Liver (tissue), 9 donors: Measurements from ENCODE around the gene KLHL30. TPM values are rescaled to one million over a fixed set of nuclear protein-coding genes. Genes with fewer than 3 reads are reported as not detected.

Source experiments
- DNase-seq: peaks from one replicate; pipeline ENCODE4 v3.0.0-alpha.2; 2017; ENCODE audit warnings: low spot score
- H3K27ac ChIP-seq, 2 donors: one replicate each; pipeline ENCODE4 v1.7.0; 2013; ENCODE audit warnings: inconsistent platforms in 2 of 2, low read length in 2 of 2, control low read depth in 1 of 2, low read depth in 1 of 2, mild to moderate bottlenecking in 1 of 2
- H3K27me3 ChIP-seq, 4 donors: one replicate each; pipeline versions ENCODE4 v1.6.1 to v1.7.0; 2013; ENCODE audit warnings: low read length in 3 of 4, inconsistent platforms in 1 of 4, mild to moderate bottlenecking in 1 of 4, moderate library complexity in 1 of 4; ENCODE audit not compliant: control insufficient read depth in 4 of 4, insufficient read depth in 4 of 4
- H3K36me3 ChIP-seq, 4 donors: one replicate each; pipeline versions ENCODE4 v1.6.1 to v1.7.0; 2013; ENCODE audit warnings: low read length in 3 of 4, mild to moderate bottlenecking in 3 of 4, low read depth in 1 of 4, moderate library complexity in 1 of 4; ENCODE audit not compliant: control insufficient read depth in 4 of 4, insufficient read depth in 3 of 4
- H3K4me1 ChIP-seq, 4 donors: one replicate each; pipeline versions ENCODE4 v1.6.1 to v1.7.0; 2013; ENCODE audit warnings: low read length in 3 of 4, mild to moderate bottlenecking in 3 of 4, moderate library complexity in 1 of 4; ENCODE audit not compliant: control insufficient read depth in 4 of 4, insufficient read depth in 4 of 4
- H3K4me3 ChIP-seq, 3 donors: one replicate each; pipeline versions ENCODE4 v1.6.1 to v1.7.0; 2013; ENCODE audit warnings: low read length in 3 of 3, control low read depth in 1 of 3, low read depth in 1 of 3, mild to moderate bottlenecking in 1 of 3
- H3K9ac ChIP-seq, 2 donors: one replicate each; pipeline ENCODE4 v1.7.0; 2013; ENCODE audit warnings: low read length in 2 of 2, mild to moderate bottlenecking in 2 of 2, moderate library complexity in 2 of 2, control low read depth in 1 of 2, low read depth in 1 of 2
- H3K9me3 ChIP-seq, 4 donors: one replicate each; pipeline versions ENCODE4 v1.6.1 to v1.7.0; 2013; ENCODE audit warnings: low read length in 3 of 4; ENCODE audit not compliant: control insufficient read depth in 4 of 4
- ATF3 ChIP-seq: IDR thresholded peaks from 2 replicates; pipeline ENCODE4 v1.6.1; 2016; ENCODE audit warnings: antibody characterized with exemption
- CTCF ChIP-seq: fragments of 150-350 bp; IDR thresholded peaks from 2 replicates; pipeline ENCODE4 v1.5.1; 2017; ENCODE audit warnings: improper control_type of control experiment, low read depth, low read length; ENCODE audit not compliant: missing input control
- FOXA1 ChIP-seq: IDR thresholded peaks from 2 replicates; pipeline ENCODE4 v1.6.1; 2016; ENCODE audit warnings: antibody characterized with exemption
- JUND ChIP-seq, 2 donors: IDR thresholded peaks; 2 replicates each; pipeline ENCODE4 v1.6.1; 2016; ENCODE audit warnings: antibody characterized with exemption in 2 of 2
- MAX ChIP-seq: IDR thresholded peaks from 2 replicates; pipeline ENCODE4 v1.6.1; 2016; ENCODE audit warnings: antibody characterized with exemption
- RAD21 ChIP-seq, 2 donors: IDR thresholded peaks; 2 replicates each; pipeline ENCODE4 v1.6.1; 2016; ENCODE audit warnings: antibody characterized with exemption in 2 of 2, mild to moderate bottlenecking in 2 of 2
- REST ChIP-seq: IDR thresholded peaks from 2 replicates; pipeline ENCODE4 v1.6.1; 2016; ENCODE audit warnings: antibody characterized with exemption, mild to moderate bottlenecking
- RXRA ChIP-seq, 2 donors: IDR thresholded peaks; 2 replicates each; pipeline ENCODE4 v1.6.1; 2017 to 2018; ENCODE audit warnings: antibody characterized with exemption in 2 of 2, mild to moderate bottlenecking in 1 of 2
- SP1 ChIP-seq: IDR thresholded peaks from 2 replicates; pipeline ENCODE4 v1.6.1; 2018; ENCODE audit warnings: antibody characterized with exemption, mild to moderate bottlenecking
- TAF1 ChIP-seq: conservative IDR thresholded peaks from 2 replicates; pipeline ENCODE4 v1.6.1; 2016; ENCODE audit warnings: antibody characterized with exemption, mild to moderate bottlenecking
- YY1 ChIP-seq: IDR thresholded peaks from 2 replicates; pipeline ENCODE4 v1.6.1; 2016; ENCODE audit warnings: antibody characterized with exemption, mild to moderate bottlenecking
- ZBTB33 ChIP-seq: IDR thresholded peaks from 2 replicates; pipeline ENCODE4 v1.6.1; 2016; ENCODE audit warnings: antibody characterized with exemption
- WGBS: extraction: QIAGEN DNeasy Blood & Tissue Kit; methylation state at CpG from one replicate; pipeline ENCODE4 v1.1.7; 2013; 5-methylcytosine and 5-hydroxymethylcytosine counted together
- polyA plus RNA-seq, 2 donors: library from polyadenylated mRNA; stranded (reverse) in 1 of 2; unstranded in 1 of 2; fragments of 200-250 nt in 1 of 2; fragments of >200 nt in 1 of 2; fragmentation: Nextera tagmentation in 1 of 2; extraction: Ambion mirVana in 1 of 2; gene quantifications; one replicate each; pipeline versions ENCODE4 v1.2.1 to v1.2.3, GENCODE V29; 2013 to 2015
- total RNA-seq, 2 donors: library from RNA; depleted of rRNA; stranded (reverse); fragments of >200 nt; gene quantifications; one replicate each; pipeline ENCODE4 v1.2.3, GENCODE V29; 2014
- donor health status: healthy.
- donor health status: healthy.
- donor health status: healthy.
- donor health status: healthy.
- donor health status: healthy.

KLHL30 gene
- total and polyA plus RNA-seq, 4 donors, result 0.05 to 0.08 TPM; not detected in 2

- Histone ChIP-seq H3K9me3 (no peaks in the 10 kb centered on the region), H3K4me1 (no peaks in the 10 kb centered on the region), H3K27me3 (no peaks in the 10 kb centered on the region), H3K27ac (no peak overlapping the region), H3K4me3 (no peak overlapping the region), H3K9ac (no peak overlapping the region), H3K36me3 (no peaks in the 10 kb centered on the region)
- no peak for TF ChIP-seq TAF1
- no peak for TF ChIP-seq MAX
- TF ChIP-seq ZBTB33, result no peak
- TF ChIP-seq FOXA1, result no peak
- 83% methylated on average over 12 of the region's 12 CpGs for WGBS
- no peak for DNase-seq
Measured at GRCh38 chr2:238145851-238146250, 7.4 kb downstream of the KLHL30 start.

GRCh38 chr2:238146884-238147544 lies 8.5 kb downstream of the KLHL30 start:
- no peaks in the 10 kb centered on the region for H3K36me3 ChIP-seq
- H3K27me3 ChIP-seq, result no peaks in the 10 kb centered on the region
- TF ChIP-seq YY1, result no peak
- no peak for TF ChIP-seq ZBTB33
- no peak for TF ChIP-seq ATF3
- no peak for TF ChIP-seq SP1
- TF ChIP-seq RXRA (IDR thresholded peaks at IDR 0.05), result no peak
- no peak for TF ChIP-seq FOXA1
- TF ChIP-seq TAF1, result no peak
- TF ChIP-seq JUND (IDR thresholded peaks at IDR 0.05), result no peak
- no peak for TF ChIP-seq REST
- no peak for TF ChIP-seq CTCF
- no peak for TF ChIP-seq RAD21 (IDR thresholded peaks at IDR 0.05)
- no peak overlapping the region for H3K27ac ChIP-seq
- 92% methylated on average over 13 of the region's 13 CpGs for WGBS
- no peak overlapping the region for H3K4me3 ChIP-seq
- H3K4me1 ChIP-seq, result no peaks in the 10 kb centered on the region
- DNase-seq, result no peak
- H3K9ac ChIP-seq, result no peak overlapping the region
- H3K9me3 ChIP-seq, result no peaks in the 10 kb centered on the region
